Fibroblast of lung (primary cell): ENCODE results near the gene EFEMP1. TPM values are rescaled to one million over a fixed set of nuclear protein-coding genes. Genes with fewer than 3 reads are reported as not detected.

Source experiments
- DNase-seq, 2 donors: peaks; one replicate each; pipeline versions ENCODE4 v3.0.0 to v3.0.0-alpha.2; 2010; ENCODE audit warnings: low read depth in 2 of 2
- H2AFZ ChIP-seq: 2 replicates; pipeline ENCODE4 v1.5.1; 2012; ENCODE audit warnings: low read length, control low read depth, inconsistent platforms
- H3K27ac ChIP-seq: 2 replicates; pipeline ENCODE4 v1.5.1; 2011; ENCODE audit warnings: low read length, control low read depth; ENCODE audit not compliant: insufficient read depth
- H3K27me3 ChIP-seq: 2 replicates; pipeline ENCODE4 v1.5.1; 2011; ENCODE audit warnings: mild to moderate bottlenecking, low read length; ENCODE audit not compliant: control insufficient read depth, insufficient read depth
- H3K36me3 ChIP-seq: 2 replicates; pipeline ENCODE4 v1.5.1; 2011; ENCODE audit warnings: low read length; ENCODE audit not compliant: control insufficient read depth, insufficient read depth
- H3K4me1 ChIP-seq: 2 replicates; pipeline ENCODE4 v1.5.1; 2011; ENCODE audit warnings: low read length; ENCODE audit not compliant: control insufficient read depth, insufficient read depth; ENCODE audit errors: extremely low read depth
- H3K4me2 ChIP-seq: 2 replicates; pipeline ENCODE4 v1.5.1; 2011; ENCODE audit warnings: low read length, control low read depth; ENCODE audit not compliant: insufficient read depth; ENCODE audit errors: extremely low read depth
- H3K4me3 ChIP-seq, 4 experiments: fragments of 200-600 bp in 1 of 4; sonication (generic) in 1 of 4; replicated peaks in 1 of 4; 2 replicates each; pipeline ENCODE4 v1.5.1; 2011 to 2016; ENCODE audit warnings: low read length in 4 of 4, low read depth in 3 of 4, mild to moderate bottlenecking in 3 of 4, control low read depth in 2 of 4, inconsistent platforms in 1 of 4, mixed read lengths in 1 of 4; ENCODE audit not compliant: insufficient read depth in 1 of 4; ENCODE audit errors: control extremely low read depth in 1 of 4
- H3K79me2 ChIP-seq: 2 replicates; pipeline ENCODE4 v1.5.1; 2012; ENCODE audit warnings: mild to moderate bottlenecking, low read length, inconsistent platforms; ENCODE audit not compliant: control insufficient read depth, insufficient read depth
- H3K9ac ChIP-seq: 2 replicates; pipeline ENCODE4 v1.5.1; 2011; ENCODE audit warnings: mild to moderate bottlenecking, low read length, control low read depth; ENCODE audit not compliant: insufficient read depth
- H3K9me3 ChIP-seq: 2 replicates; pipeline ENCODE4 v1.5.1; 2012; ENCODE audit warnings: low read depth, low read length; ENCODE audit not compliant: control insufficient read depth, insufficient read depth
- H4K20me1 ChIP-seq: 2 replicates; pipeline ENCODE4 v1.5.1; 2011; ENCODE audit warnings: low read length; ENCODE audit not compliant: control insufficient read depth, insufficient read depth; ENCODE audit errors: extremely low read depth
- CTCF ChIP-seq, 2 donors: IDR thresholded peaks in 1 of 2; conservative IDR thresholded peaks in 1 of 2; 1 replicate in 1 of 2; 2 replicates in 1 of 2; pipeline ENCODE4 v1.5.1; 2011 to 2012; ENCODE audit warnings: low read length in 2 of 2, control low read depth in 1 of 2, inconsistent platforms in 1 of 2, low read depth in 1 of 2, mild to moderate bottlenecking in 1 of 2
- EZH2 ChIP-seq: IDR thresholded peaks from 2 replicates; pipeline ENCODE4 v1.5.1; 2012; ENCODE audit warnings: low read length, control low read depth, mild to moderate bottlenecking; ENCODE audit errors: missing control alignments
- polyA plus RNA-seq, 2 donors: library from polyadenylated mRNA; depleted of rRNA in 1 of 2; stranded (reverse) in 1 of 2; unstranded in 1 of 2; fragments of >200 nt; gene quantifications; 2 replicates each; pipeline ENCODE4 v1.2.1, GENCODE V29; 2011 to 2012; ENCODE audit warnings: missing spikeins in 1 of 2
- total RNA-seq: library from RNA; depleted of rRNA; stranded (reverse); fragments of >200 nt; gene quantifications from 2 replicates; pipeline ENCODE4 v1.2.1, GENCODE V29; 2014

EFEMP1 gene
- total and polyA plus RNA-seq, 2 donors (not counting 1 experiment from before 2014, with no cell fraction given) = 467 to 724 TPM

GRCh38 chr2:55901322-55901721 lies 22.3 kb downstream of the EFEMP1 start:
- no peak overlapping the region for H3K9ac ChIP-seq
- H3K4me1 ChIP-seq = peaks cover 9% of the 10 kb centered on the region
- H3K27ac ChIP-seq = no peak overlapping the region
- TF ChIP-seq EZH2 (no peak), CTCF (conservative IDR thresholded peaks at IDR 0.05 in 1 of 2, IDR thresholded peaks at IDR 0.05 in 1 of 2; ENCODE audit: low read depth in 1 of 2, low read length in 2 of 2) (no peak)
- H3K4me2 ChIP-seq = no peak overlapping the region
- H4K20me1 ChIP-seq = no peaks in the 10 kb centered on the region
- no peaks in the 10 kb centered on the region for H3K36me3 ChIP-seq
- no peak overlapping the region for H3K4me3 ChIP-seq
- DNase-seq = peak; percentile 62 to 84
- no peaks in the 10 kb centered on the region for H3K9me3 ChIP-seq
- no peaks in the 10 kb centered on the region for H3K27me3 ChIP-seq
- H3K79me2 ChIP-seq = no peaks in the 10 kb centered on the region
- no peak overlapping the region for H2AFZ ChIP-seq

GRCh38 chr2:55899881-55900280 lies 23.7 kb downstream of the EFEMP1 start:
- no peaks in the 10 kb centered on the region for H3K36me3 ChIP-seq
- H3K9ac ChIP-seq = no peak overlapping the region
- H3K4me2 ChIP-seq = peak overlapping the region; percentile 33
- no peak for TF ChIP-seq CTCF (conservative IDR thresholded peaks at IDR 0.05 in 1 of 2, IDR thresholded peaks at IDR 0.05 in 1 of 2; ENCODE audit: low read depth in 1 of 2, low read length in 2 of 2)
- TF ChIP-seq EZH2 = no peak
- H4K20me1 ChIP-seq = no peaks in the 10 kb centered on the region
- no peaks in the 10 kb centered on the region for H3K9me3 ChIP-seq
- H3K4me1 ChIP-seq = peaks cover 9% of the 10 kb centered on the region
- H3K27me3 ChIP-seq = no peaks in the 10 kb centered on the region
- H3K27ac ChIP-seq = no peak overlapping the region
- peak; percentile 86 to 94 for DNase-seq
- H3K4me3 ChIP-seq = no peak overlapping the region
- no peaks in the 10 kb centered on the region for H3K79me2 ChIP-seq
- H2AFZ ChIP-seq = no peak overlapping the region

- H3K27ac ChIP-seq = no peak overlapping the region
Measured at GRCh38 chr2:55898386-55899040, 25.1 kb downstream of the EFEMP1 start.

More at GRCh38 chr2:55898386-55899040, 25.1 kb downstream of the EFEMP1 start:
- H4K20me1 ChIP-seq = no peaks in the 10 kb centered on the region
- H3K4me1 ChIP-seq = peaks cover 9% of the 10 kb centered on the region
- H3K4me2 ChIP-seq = no peak overlapping the region
- H3K9ac ChIP-seq = no peak overlapping the region
- no peak overlapping the region for H2AFZ ChIP-seq
- H3K36me3 ChIP-seq = no peaks in the 10 kb centered on the region
- H3K4me3 ChIP-seq = no peak overlapping the region
- no peaks in the 10 kb centered on the region for H3K27me3 ChIP-seq
- no peaks in the 10 kb centered on the region for H3K79me2 ChIP-seq
- no peaks in the 10 kb centered on the region for H3K9me3 ChIP-seq
- TF ChIP-seq CTCF (conservative IDR thresholded peaks at IDR 0.05 in 1 of 2, IDR thresholded peaks at IDR 0.05 in 1 of 2; ENCODE audit: low read depth in 1 of 2, low read length in 2 of 2) (no peak), EZH2 (no peak)
- no peak for DNase-seq
